Mammary epithelial cell (primary cell): Measurements from ENCODE around the gene TUBA8.
"Not testable (repeated sequence)": the region's sequence is repeated elsewhere in the genome, so short reads cannot be mapped to it uniquely, and the experiment has no call there.

ENCODE experiments used
- EZH2 ChIP-seq: IDR thresholded peaks from 2 replicates; pipeline ENCODE4 v1.6.1; 2012; ENCODE audit warnings: low read length, inconsistent platforms, borderline replicate concordance
- TF ChIP-seq, protein P1 (sequence below), 2 donors: IDR thresholded peaks in 1 of 2; conservative IDR thresholded peaks in 1 of 2; 2 replicates each; pipeline ENCODE4 v1.5.1; 2011 to 2012; ENCODE audit warnings: inconsistent platforms in 2 of 2, low read length in 2 of 2, mild to moderate bottlenecking in 2 of 2, control low read depth in 1 of 2, low read depth in 1 of 2; ENCODE audit not compliant: insufficient read depth in 1 of 2; ENCODE audit errors: extremely low read depth in 1 of 2

DNA sequence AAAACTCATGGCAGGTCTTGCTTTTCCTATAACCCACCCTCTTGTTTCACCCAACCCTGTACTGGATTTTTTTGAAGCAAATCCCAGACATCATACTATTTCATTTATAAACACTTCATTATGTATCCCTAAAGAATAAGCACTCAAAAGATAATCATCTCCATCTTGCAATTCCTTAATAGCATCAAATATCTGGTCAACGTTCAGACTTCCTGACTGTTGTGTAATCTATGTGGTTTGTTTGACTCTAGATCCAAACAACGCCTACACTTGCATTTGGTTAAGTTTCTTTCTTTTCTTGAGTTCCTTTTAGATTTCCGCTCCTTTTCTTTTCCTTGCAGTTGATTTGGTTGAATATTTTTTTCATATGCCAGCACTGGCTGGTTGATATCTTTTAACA lies 61.6 kb downstream of the TUBA8 start:
- TF ChIP-seq, protein P1, sequence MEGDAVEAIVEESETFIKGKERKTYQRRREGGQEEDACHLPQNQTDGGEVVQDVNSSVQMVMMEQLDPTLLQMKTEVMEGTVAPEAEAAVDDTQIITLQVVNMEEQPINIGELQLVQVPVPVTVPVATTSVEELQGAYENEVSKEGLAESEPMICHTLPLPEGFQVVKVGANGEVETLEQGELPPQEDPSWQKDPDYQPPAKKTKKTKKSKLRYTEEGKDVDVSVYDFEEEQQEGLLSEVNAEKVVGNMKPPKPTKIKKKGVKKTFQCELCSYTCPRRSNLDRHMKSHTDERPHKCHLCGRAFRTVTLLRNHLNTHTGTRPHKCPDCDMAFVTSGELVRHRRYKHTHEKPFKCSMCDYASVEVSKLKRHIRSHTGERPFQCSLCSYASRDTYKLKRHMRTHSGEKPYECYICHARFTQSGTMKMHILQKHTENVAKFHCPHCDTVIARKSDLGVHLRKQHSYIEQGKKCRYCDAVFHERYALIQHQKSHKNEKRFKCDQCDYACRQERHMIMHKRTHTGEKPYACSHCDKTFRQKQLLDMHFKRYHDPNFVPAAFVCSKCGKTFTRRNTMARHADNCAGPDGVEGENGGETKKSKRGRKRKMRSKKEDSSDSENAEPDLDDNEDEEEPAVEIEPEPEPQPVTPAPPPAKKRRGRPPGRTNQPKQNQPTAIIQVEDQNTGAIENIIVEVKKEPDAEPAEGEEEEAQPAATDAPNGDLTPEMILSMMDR (conservative IDR thresholded peaks at IDR 0.05 in 1 of 2, IDR thresholded peaks at IDR 0.05 in 1 of 2; ENCODE audit: extremely low read depth in 1 of 2, insufficient read depth in 1 of 2, low read depth in 1 of 2, low read length in 2 of 2) = not testable (repeated sequence)
- not testable (repeated sequence) for TF ChIP-seq EZH2
